Astrocyte of the spinal cord (primary cell): Measurements from ENCODE around the gene KCNQ1.

Source experiments
- DNase-seq: peaks from one replicate; pipeline ENCODE4 v3.0.0; 2011; ENCODE audit warnings: low read depth, low spot score
- H3K4me3 ChIP-seq: 2 replicates; pipeline ENCODE4 v1.5.1; 2011; ENCODE audit warnings: low read depth, mild to moderate bottlenecking, low read length, moderate library complexity
- in situ Hi-C: cut with HindIII; loops from 2 replicates; pipeline ENCODE4 v1.10.0; 2017; ENCODE audit warnings: low sequenced_read_pairs
- TF ChIP-seq, protein P1 (sequence below): IDR thresholded peaks from 2 replicates; pipeline ENCODE4 v1.5.1; 2012; ENCODE audit warnings: low read depth, mild to moderate bottlenecking, low read length, inconsistent platforms

The KCNQ1 gene

DNA sequence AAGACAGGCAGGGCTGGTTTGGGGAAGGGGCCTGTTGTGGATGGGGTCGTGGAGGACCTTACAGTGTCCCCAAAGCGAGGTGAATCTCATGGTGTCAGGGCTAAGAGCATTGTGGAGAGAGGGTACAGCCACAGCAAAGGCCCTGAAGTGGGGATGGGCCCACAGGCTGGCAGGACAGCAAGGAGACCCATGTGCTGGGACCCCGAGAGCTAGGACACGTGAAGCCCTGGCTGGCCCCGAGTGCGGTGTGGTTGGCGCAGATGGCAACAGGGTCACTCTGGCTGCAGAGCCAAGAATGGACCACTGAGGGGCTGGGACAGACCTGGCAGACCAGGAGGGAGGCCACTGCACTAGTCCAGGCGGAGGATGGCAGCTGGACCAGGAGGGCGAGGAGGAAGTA, 285.0 kb downstream of the KCNQ1 start:
- DNase-seq: no peak
- H3K4me3 ChIP-seq: no peak overlapping the region
- TF ChIP-seq, protein P1, sequence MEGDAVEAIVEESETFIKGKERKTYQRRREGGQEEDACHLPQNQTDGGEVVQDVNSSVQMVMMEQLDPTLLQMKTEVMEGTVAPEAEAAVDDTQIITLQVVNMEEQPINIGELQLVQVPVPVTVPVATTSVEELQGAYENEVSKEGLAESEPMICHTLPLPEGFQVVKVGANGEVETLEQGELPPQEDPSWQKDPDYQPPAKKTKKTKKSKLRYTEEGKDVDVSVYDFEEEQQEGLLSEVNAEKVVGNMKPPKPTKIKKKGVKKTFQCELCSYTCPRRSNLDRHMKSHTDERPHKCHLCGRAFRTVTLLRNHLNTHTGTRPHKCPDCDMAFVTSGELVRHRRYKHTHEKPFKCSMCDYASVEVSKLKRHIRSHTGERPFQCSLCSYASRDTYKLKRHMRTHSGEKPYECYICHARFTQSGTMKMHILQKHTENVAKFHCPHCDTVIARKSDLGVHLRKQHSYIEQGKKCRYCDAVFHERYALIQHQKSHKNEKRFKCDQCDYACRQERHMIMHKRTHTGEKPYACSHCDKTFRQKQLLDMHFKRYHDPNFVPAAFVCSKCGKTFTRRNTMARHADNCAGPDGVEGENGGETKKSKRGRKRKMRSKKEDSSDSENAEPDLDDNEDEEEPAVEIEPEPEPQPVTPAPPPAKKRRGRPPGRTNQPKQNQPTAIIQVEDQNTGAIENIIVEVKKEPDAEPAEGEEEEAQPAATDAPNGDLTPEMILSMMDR: no peak
- in situ Hi-C loops: no loop called here

DNA sequence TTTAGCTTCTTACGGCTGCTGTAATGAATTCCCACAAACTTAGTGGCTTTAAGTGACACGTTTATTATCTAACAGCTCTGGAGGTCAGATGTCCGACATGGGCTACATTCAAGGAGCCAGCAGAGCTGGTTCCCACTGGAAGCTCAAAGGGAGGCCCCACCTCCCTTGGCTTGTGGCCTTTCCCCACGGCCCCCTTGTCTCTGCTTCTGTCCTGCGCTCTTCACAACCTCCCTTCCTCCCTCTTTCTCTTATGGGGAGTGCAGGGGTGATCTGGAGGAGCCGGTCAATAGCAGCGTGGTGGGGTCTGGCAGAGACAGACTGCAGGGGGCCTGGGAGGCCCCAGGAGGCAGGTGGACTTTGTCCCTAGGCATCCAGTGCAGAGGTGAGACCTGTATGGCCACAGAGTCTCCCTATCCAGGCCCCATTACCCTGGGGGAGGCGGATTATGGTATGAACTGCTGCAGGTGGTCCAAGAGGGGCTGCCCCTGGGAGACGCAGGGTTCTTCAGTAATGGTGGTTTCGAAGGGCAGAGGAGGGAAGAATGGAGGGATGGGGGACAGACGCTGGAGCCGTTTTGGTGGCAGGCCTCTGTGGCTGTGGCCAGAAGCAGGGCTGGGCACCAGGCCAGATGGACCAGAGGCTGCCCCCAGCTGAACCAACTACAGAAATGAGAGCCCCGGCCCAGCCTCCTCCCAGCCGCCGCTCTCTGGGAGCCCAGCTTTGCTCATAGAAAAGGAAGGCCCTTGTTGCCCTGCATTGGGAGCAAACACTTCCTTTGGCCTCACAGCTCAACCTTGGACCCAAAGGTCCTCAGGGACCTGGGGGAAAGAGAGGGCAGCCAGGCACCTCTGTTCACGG, 285.7 kb downstream of the KCNQ1 start:
- H3K4me3 ChIP-seq: no peak overlapping the region
- TF ChIP-seq, protein P1: no peak
- in situ Hi-C loops: no loop called here
- no peak for DNase-seq

DNA sequence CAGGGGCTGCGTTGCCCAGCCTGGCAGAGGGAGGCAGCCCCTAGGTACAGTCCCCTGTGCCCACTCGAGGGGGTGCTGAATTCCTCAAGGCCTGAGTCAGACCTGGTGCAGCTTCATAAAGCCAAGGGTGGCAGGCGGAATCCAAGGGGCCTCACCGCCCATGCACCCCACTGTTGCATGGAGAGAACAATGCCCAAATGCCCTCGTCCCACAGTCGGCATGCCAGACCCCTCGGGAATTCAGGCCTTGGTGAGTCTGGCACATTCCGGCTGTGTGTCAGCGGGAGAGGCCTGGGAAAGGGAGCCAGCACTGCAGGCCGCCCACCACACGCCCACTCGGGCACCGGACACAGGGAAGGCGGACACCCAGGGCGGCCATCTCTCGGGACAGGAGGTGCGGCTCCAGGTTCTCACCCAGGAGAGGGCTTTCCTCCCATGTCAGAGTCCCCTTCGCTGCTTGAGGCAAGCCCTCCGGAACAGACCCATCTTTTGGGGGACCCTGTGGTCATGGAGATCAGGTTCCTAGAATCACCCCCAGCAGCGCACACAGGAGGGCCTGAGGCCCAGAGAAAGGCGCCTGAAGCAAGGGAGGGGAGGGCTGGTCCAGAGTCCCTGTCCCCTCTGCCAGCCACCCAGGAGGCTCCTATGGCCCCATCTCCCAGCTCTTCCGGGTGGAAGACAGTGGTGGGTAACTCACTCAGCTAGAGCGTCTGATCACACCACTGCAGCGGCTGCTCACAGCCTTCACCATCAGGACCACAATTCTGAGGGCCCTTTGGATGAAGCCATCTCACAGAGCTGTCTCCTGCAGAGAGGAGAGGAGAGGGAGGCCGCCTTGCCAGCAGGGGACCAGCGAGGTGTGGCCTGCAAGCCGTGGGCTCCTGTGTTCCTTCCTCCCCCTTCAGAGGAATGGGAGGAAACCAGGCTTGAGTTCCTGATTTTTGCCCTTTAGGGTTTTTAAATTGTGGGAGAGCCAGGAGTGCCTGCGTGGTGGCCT, 286.6 kb downstream of the KCNQ1 start:
- DNase-seq: no peak
- in situ Hi-C loops: no loop called here
- no peak overlapping the region for H3K4me3 ChIP-seq
- TF ChIP-seq, protein P1: no peak

DNA sequence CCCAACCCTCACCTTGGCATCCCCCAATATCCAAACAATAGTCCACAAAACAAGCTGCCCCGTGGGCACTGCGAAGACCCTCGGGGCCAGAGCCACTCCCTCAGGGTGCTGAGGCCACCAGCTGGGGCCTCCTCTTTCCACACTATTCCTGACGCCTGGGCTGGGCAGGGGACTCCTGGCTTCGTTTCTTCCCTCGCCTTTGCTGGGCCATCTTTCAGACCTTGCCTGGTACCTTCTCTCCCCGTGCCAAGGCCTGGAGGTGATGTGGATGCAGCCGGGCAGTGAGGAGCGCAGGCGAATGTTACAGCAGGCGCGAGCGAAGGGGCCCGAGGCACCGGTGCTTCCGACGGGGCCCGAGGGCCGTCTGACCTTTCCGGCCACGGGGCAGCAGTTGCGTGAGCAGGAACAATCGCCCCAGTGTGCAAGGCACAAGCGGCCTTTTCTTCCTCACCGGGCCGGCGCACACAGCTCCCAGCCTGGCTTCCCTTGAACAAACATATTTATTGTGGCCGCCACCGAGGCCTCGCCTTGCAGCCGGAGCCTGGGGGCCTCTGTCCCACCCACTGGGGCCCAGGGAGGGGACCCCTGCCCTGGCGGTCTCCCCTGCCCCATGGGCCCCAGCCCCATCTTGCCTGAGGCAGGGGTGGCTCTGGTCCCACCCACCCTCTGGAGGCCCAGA, 287.6 kb downstream of the KCNQ1 start:
- no peak for DNase-seq
- H3K4me3 ChIP-seq: no peak overlapping the region
- TF ChIP-seq, protein P1: no peak
- in situ Hi-C loops: no loop called here

DNA sequence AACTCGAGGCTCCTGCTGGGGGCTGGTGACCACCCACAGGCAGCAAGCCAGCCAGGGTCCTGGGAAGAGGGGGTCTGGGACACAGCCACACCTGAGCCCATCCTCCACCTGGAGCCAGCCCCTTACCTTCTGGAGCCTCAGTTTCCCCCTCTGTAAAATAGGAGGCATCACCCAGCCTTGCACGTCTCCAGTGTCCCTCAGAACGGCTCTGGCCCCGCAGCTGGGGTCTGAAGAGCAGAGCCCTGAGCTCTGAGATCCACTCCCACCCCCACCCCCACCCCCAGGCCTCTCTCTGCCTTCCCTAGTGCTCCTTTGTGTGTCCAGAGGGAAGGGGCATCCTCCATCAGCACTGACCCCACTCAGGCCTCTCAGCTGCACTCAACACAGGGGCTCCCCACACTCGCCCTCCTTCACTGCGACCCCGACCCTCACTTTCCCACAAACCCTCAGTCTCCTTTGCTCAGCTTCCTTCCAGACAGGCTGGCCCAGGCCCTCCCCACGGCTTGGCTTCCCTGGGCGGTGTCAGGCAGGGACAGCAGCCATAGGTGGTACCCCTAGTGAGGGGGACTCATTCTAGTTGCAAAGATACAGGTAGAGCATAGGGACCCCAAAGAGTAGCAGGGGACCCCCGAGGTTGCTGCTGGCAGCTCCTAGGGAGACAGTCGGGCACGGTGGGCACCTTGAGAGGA, 288.3 kb downstream of the KCNQ1 start:
- TF ChIP-seq, protein P1: no peak
- no peak for DNase-seq
- in situ Hi-C loops: no loop called here
- H3K4me3 ChIP-seq: no peak overlapping the region
